ENCODE data around the gene PRKD1. TPM values are rescaled to one million over a fixed set of nuclear protein-coding genes. Genes with fewer than 3 reads are reported as not detected.

The PRKD1 gene
- total RNA-seq, 1 experiment from 2014 or later, result 0.36 TPM

- CTCF ChIA-PET, result interaction anchor here (0.5 kb wide), 1 partner anchor 31 kb away, joined by 6 read pairs; no protein-coding TSS in a partner anchor
Measured at GRCh38 chr14:29896354-29896821, 31.3 kb downstream of the PRKD1 start.

GRCh38 chr14:29895591-29896083 lies 32.0 kb downstream of the PRKD1 start:
- no peaks in the 10 kb centered on the region for H3K27me3 ChIP-seq (replicated peaks; ENCODE audit: control insufficient read depth, insufficient read depth, low read length)
- Mint-ChIP-seq H3K36me3 (ENCODE audit: insufficient read depth, unreplicated experiment) (no peaks in the 10 kb centered on the region), H3K27ac (ENCODE audit: unreplicated experiment) (no peak overlapping the region), H3K4me1 (ENCODE audit: low read depth, unreplicated experiment) (no peaks in the 10 kb centered on the region), H3K9me3 (ENCODE audit: unreplicated experiment) (no peaks in the 10 kb centered on the region), H3K27me3 (ENCODE audit: insufficient read depth, unreplicated experiment) (no peaks in the 10 kb centered on the region), H3K4me3 (ENCODE audit: unreplicated experiment) (peak overlapping the region; percentile 3)
- H3K4me1 ChIP-seq, result 0 out of 2 replicates have a peak, but pooled peaks cover 3% of the 10 kb centered on the region
- H3K9me3 ChIP-seq, result no peaks in the 10 kb centered on the region
- intact Hi-C loops (cut with micrococcal nuclease; ENCODE audit: unreplicated experiment), result no loop called here
- POLR2A ChIA-PET, result no interaction called here
- H3K36me3 ChIP-seq (ENCODE audit: control insufficient read depth, insufficient read depth, low read length), result no peaks in the 10 kb centered on the region
- BruUV-seq (replicated peaks), result no TSS peak
- DNase-seq, result peak; percentile 4 to 31
- TF ChIP-seq CTCF (IDR thresholded peaks at IDR 0.05; ENCODE audit: insufficient read depth in 1 of 2, low read depth in 1 of 2, low read length in 1 of 2, severe bottlenecking in 1 of 2, unreplicated experiment in 1 of 2), result no peak
- CTCF ChIA-PET, result interaction anchor here (0.5 kb wide), 1 partner anchor 32 kb away, joined by 6 read pairs; no protein-coding TSS in a partner anchor
- no peak overlapping the region; the same call in 1 of the 2 replicates for H3K4me3 ChIP-seq (ENCODE audit: low read depth, low read length)

More at GRCh38 chr14:29896354-29896821, 31.3 kb downstream of the PRKD1 start:
- no peaks in the 10 kb centered on the region for H3K27me3 ChIP-seq (replicated peaks; ENCODE audit: control insufficient read depth, insufficient read depth, low read length)
- no peak overlapping the region for H3K4me3 ChIP-seq (ENCODE audit: low read depth, low read length)
- Mint-ChIP-seq H3K4me1 (ENCODE audit: low read depth, unreplicated experiment) (no peaks in the 10 kb centered on the region), H3K9me3 (ENCODE audit: unreplicated experiment) (no peaks in the 10 kb centered on the region), H3K27me3 (ENCODE audit: insufficient read depth, unreplicated experiment) (no peaks in the 10 kb centered on the region), H3K36me3 (ENCODE audit: insufficient read depth, unreplicated experiment) (no peaks in the 10 kb centered on the region), H3K27ac (ENCODE audit: unreplicated experiment) (no peak overlapping the region), H3K4me3 (ENCODE audit: unreplicated experiment) (no peak overlapping the region)
- H3K36me3 ChIP-seq (ENCODE audit: control insufficient read depth, insufficient read depth, low read length), result no peaks in the 10 kb centered on the region
- no TSS peak for BruUV-seq (replicated peaks)
- intact Hi-C loops (cut with micrococcal nuclease; ENCODE audit: unreplicated experiment), result no loop called here
- no peak for TF ChIP-seq CTCF (IDR thresholded peaks at IDR 0.05; ENCODE audit: insufficient read depth in 1 of 2, low read depth in 1 of 2, low read length in 1 of 2, severe bottlenecking in 1 of 2, unreplicated experiment in 1 of 2)
- POLR2A ChIA-PET, result interaction anchor here (0.6 kb wide), 1 partner anchor 342 kb away, joined by 4 read pairs; no protein-coding TSS in a partner anchor
- H3K9me3 ChIP-seq, result no peaks in the 10 kb centered on the region
- DNase-seq, result peak in 1 of 2 experiments; percentile 27
- H3K4me1 ChIP-seq, result 0 out of 2 replicates have a peak, but pooled peaks cover 3% of the 10 kb centered on the region

- ChIA-PET POLR2A (no interaction called here), CTCF (no interaction called here)
- Mint-ChIP-seq H3K9me3 (ENCODE audit: unreplicated experiment) (no peaks in the 10 kb centered on the region), H3K36me3 (ENCODE audit: insufficient read depth, unreplicated experiment) (no peaks in the 10 kb centered on the region), H3K4me3 (ENCODE audit: unreplicated experiment) (no peak overlapping the region), H3K4me1 (ENCODE audit: low read depth, unreplicated experiment) (no peaks in the 10 kb centered on the region), H3K27me3 (ENCODE audit: insufficient read depth, unreplicated experiment) (no peaks in the 10 kb centered on the region), H3K27ac (ENCODE audit: unreplicated experiment) (no peak overlapping the region)
- Histone ChIP-seq H3K4me3 (ENCODE audit: low read depth, low read length) (no peak overlapping the region), H3K4me1 (0 out of 2 replicates have a peak, but pooled peaks cover 3% of the 10 kb centered on the region), H3K9me3 (no peaks in the 10 kb centered on the region), H3K27me3 (replicated peaks; ENCODE audit: control insufficient read depth, insufficient read depth, low read length) (no peaks in the 10 kb centered on the region), H3K36me3 (ENCODE audit: control insufficient read depth, insufficient read depth, low read length) (no peaks in the 10 kb centered on the region)
- no peak for DNase-seq
- intact Hi-C loops (cut with micrococcal nuclease; ENCODE audit: unreplicated experiment), result no loop called here
- no TSS peak for BruUV-seq (replicated peaks)
- no peak for TF ChIP-seq CTCF (IDR thresholded peaks at IDR 0.05; ENCODE audit: insufficient read depth in 1 of 2, low read depth in 1 of 2, low read length in 1 of 2, severe bottlenecking in 1 of 2, unreplicated experiment in 1 of 2)
Measured at GRCh38 chr14:29893989-29894388, 33.7 kb downstream of the PRKD1 start.
